ENCODE data around the gene PRR35.

The PRR35 gene

DNA sequence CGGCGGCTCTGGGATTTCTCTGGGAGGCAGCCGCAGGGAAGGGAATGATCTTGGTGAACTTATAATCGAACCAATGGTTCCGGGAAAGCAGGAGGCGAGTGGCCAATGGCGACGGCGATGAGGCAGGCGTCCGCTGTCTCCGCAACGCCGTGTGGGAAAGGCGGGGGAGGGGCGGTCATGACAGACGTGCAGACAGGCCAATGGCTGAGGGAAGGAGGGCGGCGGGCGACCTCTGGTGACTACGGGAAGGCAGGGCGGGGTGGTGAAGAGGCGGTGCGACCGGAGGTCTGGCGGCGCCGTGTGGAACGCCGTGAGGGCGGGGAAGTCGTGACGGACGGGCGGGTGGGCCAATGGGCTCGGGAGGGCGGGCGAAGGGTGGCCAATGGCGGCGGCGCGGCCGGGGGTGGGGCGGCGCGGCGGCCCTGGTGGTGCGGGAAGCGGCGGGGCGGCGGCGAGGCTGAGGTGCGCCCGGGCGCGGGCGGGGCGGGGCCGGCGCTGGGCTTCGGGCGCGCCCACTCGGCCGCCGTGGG lies 29.5 kb downstream of the PRR35 start, which contains the start of gene RAB40C:
Gene RAB40C (plus strand): TSS at position 409 of the 530 bp plus-strand sequence. CDS start 226 bp downstream, outside the sequence.
- Histone ChIP-seq H3K27me3 (ENCODE audit: insufficient read depth, poor library complexity, severe bottlenecking) (no peaks in the 10 kb centered on the region), H3K4me3 (ENCODE audit: severe bottlenecking) (peak within 1 kb of the TSS; percentile 57), H3K27ac (ENCODE audit: poor library complexity, severe bottlenecking) (peak within 1 kb of the TSS; percentile 87), H3K36me3 (ENCODE audit: low read depth) (no peaks in the 10 kb centered on the region), H3K4me1 (ENCODE audit: insufficient read depth, poor library complexity, severe bottlenecking) (peaks cover 26% of the 10 kb centered on the region), H3K9me3 (ENCODE audit: severe bottlenecking) (no peaks in the 10 kb centered on the region)
- TF ChIP-seq, protein P1, sequence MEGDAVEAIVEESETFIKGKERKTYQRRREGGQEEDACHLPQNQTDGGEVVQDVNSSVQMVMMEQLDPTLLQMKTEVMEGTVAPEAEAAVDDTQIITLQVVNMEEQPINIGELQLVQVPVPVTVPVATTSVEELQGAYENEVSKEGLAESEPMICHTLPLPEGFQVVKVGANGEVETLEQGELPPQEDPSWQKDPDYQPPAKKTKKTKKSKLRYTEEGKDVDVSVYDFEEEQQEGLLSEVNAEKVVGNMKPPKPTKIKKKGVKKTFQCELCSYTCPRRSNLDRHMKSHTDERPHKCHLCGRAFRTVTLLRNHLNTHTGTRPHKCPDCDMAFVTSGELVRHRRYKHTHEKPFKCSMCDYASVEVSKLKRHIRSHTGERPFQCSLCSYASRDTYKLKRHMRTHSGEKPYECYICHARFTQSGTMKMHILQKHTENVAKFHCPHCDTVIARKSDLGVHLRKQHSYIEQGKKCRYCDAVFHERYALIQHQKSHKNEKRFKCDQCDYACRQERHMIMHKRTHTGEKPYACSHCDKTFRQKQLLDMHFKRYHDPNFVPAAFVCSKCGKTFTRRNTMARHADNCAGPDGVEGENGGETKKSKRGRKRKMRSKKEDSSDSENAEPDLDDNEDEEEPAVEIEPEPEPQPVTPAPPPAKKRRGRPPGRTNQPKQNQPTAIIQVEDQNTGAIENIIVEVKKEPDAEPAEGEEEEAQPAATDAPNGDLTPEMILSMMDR (IDR thresholded peaks at IDR 0.05; ENCODE audit: poor library complexity, severe bottlenecking): no peak
- DNase-seq (ENCODE audit: low spot score): peak; percentile 100
- peak; percentile 72 for ATAC-seq (ENCODE audit: low read depth)

DNA sequence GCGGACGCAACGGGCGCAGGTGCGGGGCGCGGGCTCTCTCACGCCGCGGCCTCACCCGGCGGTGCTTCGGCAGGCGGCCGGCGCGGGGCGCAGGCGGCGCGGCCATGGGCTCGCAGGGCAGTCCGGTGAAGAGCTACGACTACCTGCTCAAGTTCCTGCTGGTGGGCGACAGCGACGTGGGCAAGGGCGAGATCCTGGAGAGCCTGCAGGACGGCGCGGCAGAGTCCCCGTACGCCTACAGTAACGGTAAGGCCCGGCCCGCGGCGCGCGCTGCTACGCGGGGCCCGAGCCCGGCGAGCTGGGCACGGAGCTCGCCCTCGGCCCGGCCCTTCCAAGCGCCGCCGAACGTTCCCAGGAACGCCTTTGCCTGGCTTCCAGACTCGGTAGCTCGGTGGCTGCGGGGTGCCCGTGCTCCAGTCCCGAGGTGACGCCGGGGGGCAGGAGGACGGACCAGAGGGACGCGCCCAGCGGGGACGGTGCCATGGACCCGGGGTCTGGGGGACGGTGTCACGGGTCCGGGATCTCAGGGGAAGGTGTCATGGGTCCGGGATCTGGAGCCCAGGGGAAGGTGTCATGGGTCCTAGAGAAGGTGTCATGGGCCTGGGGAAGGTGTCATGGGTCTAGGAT lies 30.1 kb downstream of the PRR35 start:
- DNase-seq (ENCODE audit: low spot score) (no peak), ATAC-seq (ENCODE audit: low read depth) (no peak)
- Histone ChIP-seq H3K27ac (ENCODE audit: poor library complexity, severe bottlenecking) (peak overlapping the region; percentile 87), H3K9me3 (ENCODE audit: severe bottlenecking) (no peaks in the 10 kb centered on the region), H3K4me3 (ENCODE audit: severe bottlenecking) (peak overlapping the region; percentile 57), H3K36me3 (ENCODE audit: low read depth) (no peaks in the 10 kb centered on the region), H3K4me1 (ENCODE audit: insufficient read depth, poor library complexity, severe bottlenecking) (peaks cover 26% of the 10 kb centered on the region), H3K27me3 (ENCODE audit: insufficient read depth, poor library complexity, severe bottlenecking) (no peaks in the 10 kb centered on the region)
- TF ChIP-seq, protein P1 (IDR thresholded peaks at IDR 0.05; ENCODE audit: poor library complexity, severe bottlenecking): no peak

DNA sequence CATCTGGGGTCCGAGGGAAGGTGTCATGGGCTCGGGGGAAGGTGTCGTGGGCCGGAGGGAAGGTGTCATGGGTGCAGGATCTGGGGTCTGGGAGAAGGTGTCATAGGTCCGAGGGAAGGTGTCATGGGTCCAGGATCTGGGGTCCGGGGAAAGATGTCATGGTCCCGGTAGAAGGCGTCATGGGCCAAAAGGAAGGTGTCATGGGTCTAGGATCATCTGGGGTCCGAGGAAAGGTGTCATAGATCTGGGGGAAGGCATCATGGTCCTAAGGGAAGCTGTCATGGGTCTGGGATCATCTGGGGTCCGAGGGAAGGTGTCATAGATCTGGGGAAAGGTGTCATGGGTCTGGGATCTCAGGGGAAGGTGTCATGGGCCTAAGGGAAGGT lies 30.6 kb downstream of the PRR35 start:
- no peaks in the 10 kb centered on the region for H3K36me3 ChIP-seq (ENCODE audit: low read depth)
- no peaks in the 10 kb centered on the region for H3K9me3 ChIP-seq (ENCODE audit: severe bottlenecking)
- no peak for ATAC-seq (ENCODE audit: low read depth)
- H3K27me3 ChIP-seq (ENCODE audit: insufficient read depth, poor library complexity, severe bottlenecking): no peaks in the 10 kb centered on the region
- peak overlapping the region; percentile 87 for H3K27ac ChIP-seq (ENCODE audit: poor library complexity, severe bottlenecking)
- peak overlapping the region; percentile 57 for H3K4me3 ChIP-seq (ENCODE audit: severe bottlenecking)
- no peak for DNase-seq (ENCODE audit: low spot score)
- TF ChIP-seq, protein P1 (IDR thresholded peaks at IDR 0.05; ENCODE audit: poor library complexity, severe bottlenecking): no peak
- peaks cover 28% of the 10 kb centered on the region for H3K4me1 ChIP-seq (ENCODE audit: insufficient read depth, poor library complexity, severe bottlenecking)

DNA sequence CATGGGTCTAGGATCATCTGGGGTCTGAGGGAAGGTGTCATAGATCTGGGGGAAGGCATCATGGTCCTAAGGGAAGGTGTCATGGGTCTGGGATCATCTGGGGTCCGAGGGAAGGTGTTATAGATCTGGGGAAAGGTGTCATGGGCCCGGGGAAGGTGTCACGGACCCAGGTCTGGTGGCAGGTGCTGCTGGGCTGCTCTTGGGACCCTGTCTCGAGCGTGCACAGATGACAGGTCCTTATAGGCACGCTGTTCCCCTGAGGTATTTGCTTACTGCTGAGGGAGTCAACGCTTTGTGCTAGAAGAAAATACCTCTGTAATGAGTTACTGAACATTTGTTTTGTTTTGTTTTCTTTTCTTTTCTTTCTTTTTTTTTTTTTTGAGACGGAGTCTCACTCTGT lies 31.0 kb downstream of the PRR35 start:
- H3K4me1 ChIP-seq (ENCODE audit: insufficient read depth, poor library complexity, severe bottlenecking): peaks cover 31% of the 10 kb centered on the region
- DNase-seq (ENCODE audit: low spot score): no peak

More for the DNA sequence above, 31.0 kb downstream of the PRR35 start:
- Histone ChIP-seq H3K4me3 (ENCODE audit: severe bottlenecking) (no peak overlapping the region), H3K9me3 (ENCODE audit: severe bottlenecking) (no peaks in the 10 kb centered on the region), H3K36me3 (ENCODE audit: low read depth) (no peaks in the 10 kb centered on the region), H3K27ac (ENCODE audit: poor library complexity, severe bottlenecking) (no peak overlapping the region), H3K27me3 (ENCODE audit: insufficient read depth, poor library complexity, severe bottlenecking) (no peaks in the 10 kb centered on the region)
- TF ChIP-seq, protein P1 (IDR thresholded peaks at IDR 0.05; ENCODE audit: poor library complexity, severe bottlenecking): no peak
- ATAC-seq (ENCODE audit: low read depth): no peak
